ENCODE data around the gene RTF2.

- no peak for TF ChIP-seq CTCF (IDR thresholded peaks at IDR 0.05)
- no peak for TF ChIP-seq EZH2 (IDR thresholded peaks at IDR 0.05)
- TF ChIP-seq EZH2phosphoT487 (IDR thresholded peaks at IDR 0.05), result no peak
These were observed 35.5 kb downstream of the RTF2 start for GRCh38 chr20:56503916-56504315.
